Loucy (cell line): Measurements from ENCODE around the gene SRRM5.

ENCODE experiments used
- EZH2phosphoT487 ChIP-seq: fragments of 200-600 bp; IDR thresholded peaks from 2 replicates; pipeline ENCODE4 v1.6.1; 2018; ENCODE audit warnings: antibody characterized with exemption, mild to moderate bottlenecking, moderate library complexity, borderline replicate concordance
- TF ChIP-seq, protein P1 (sequence below): fragments of 200-600 bp; sonication (generic); conservative IDR thresholded peaks from 2 replicates; pipeline ENCODE4 v1.5.1; 2014; ENCODE audit warnings: mild to moderate bottlenecking, antibody characterized with exemption, low read length

DNA sequence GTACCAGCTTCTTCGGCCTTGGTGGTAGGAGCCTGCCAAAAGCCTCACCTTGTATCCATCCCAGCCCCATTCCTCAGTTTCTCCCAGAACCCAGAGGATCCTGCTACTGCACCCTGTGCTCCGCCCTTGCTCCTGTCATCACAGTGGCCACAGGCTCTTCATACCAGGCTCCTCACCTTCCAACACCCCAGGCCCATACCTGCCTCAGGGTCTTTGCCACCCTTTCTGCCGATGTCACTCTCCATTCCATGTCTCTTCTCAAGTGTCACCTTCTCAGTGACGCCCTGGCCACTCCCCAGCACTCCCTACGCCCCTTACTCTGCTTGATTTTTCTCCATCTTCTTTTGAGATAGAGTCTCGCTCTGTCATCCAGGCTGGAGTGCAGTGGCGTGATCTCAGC is 2.0 kb upstream of the SRRM5 start:
- TF ChIP-seq, protein P1, sequence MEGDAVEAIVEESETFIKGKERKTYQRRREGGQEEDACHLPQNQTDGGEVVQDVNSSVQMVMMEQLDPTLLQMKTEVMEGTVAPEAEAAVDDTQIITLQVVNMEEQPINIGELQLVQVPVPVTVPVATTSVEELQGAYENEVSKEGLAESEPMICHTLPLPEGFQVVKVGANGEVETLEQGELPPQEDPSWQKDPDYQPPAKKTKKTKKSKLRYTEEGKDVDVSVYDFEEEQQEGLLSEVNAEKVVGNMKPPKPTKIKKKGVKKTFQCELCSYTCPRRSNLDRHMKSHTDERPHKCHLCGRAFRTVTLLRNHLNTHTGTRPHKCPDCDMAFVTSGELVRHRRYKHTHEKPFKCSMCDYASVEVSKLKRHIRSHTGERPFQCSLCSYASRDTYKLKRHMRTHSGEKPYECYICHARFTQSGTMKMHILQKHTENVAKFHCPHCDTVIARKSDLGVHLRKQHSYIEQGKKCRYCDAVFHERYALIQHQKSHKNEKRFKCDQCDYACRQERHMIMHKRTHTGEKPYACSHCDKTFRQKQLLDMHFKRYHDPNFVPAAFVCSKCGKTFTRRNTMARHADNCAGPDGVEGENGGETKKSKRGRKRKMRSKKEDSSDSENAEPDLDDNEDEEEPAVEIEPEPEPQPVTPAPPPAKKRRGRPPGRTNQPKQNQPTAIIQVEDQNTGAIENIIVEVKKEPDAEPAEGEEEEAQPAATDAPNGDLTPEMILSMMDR, result no peak
- TF ChIP-seq EZH2phosphoT487, result no peak
